SU-DHL-6 (cell line): ENCODE data around the gene NBEA.
A peak's percentile ranks its signal among the peaks of the same experiment; 100 is the strongest.

ENCODE experiments used
- H2AFZ ChIP-seq: fragments of 200-600 bp; sonication (generic); 2 replicates; pipeline ENCODE4 v1.6.1; 2014; ENCODE audit warnings: low read depth, mild to moderate bottlenecking, moderate library complexity, mixed read lengths, antibody characterized with exemption, low read length; ENCODE audit not compliant: severe bottlenecking
- H3F3A ChIP-seq: fragments of 200-600 bp; shearing (Covaris generic); 2 replicates; pipeline ENCODE4 v1.6.0; 2016; ENCODE audit warnings: antibody characterized with exemption, mild to moderate bottlenecking; ENCODE audit not compliant: insufficient read depth
- H3K27ac ChIP-seq: fragments of 200-600 bp; sonication (generic); 2 replicates; pipeline ENCODE4 v1.5.1; 2016; ENCODE audit warnings: low read depth, mild to moderate bottlenecking, low read length, moderate library complexity, mixed read lengths
- H3K27me3 ChIP-seq: fragments of 200-600 bp; sonication (generic), shearing (Covaris generic); 2 replicates; pipeline ENCODE4 v1.6.0; 2014; ENCODE audit warnings: mild to moderate bottlenecking, low read length
- H3K36me3 ChIP-seq: fragments of 200-600 bp; sonication (generic); 2 replicates; pipeline ENCODE4 v1.6.1; 2014; ENCODE audit warnings: mild to moderate bottlenecking, low read length, mixed read lengths
- H3K4me2 ChIP-seq: fragments of 300-600, 200-600 bp; shearing (Covaris generic), sonication (generic); 2 replicates; pipeline ENCODE4 v1.6.0; 2014; ENCODE audit warnings: low read length, low read depth, mild to moderate bottlenecking; ENCODE audit not compliant: poor library complexity, severe bottlenecking
- H3K4me3 ChIP-seq: fragments of 200-600 bp; sonication (generic); 2 replicates; pipeline ENCODE4 v1.5.1; 2014; ENCODE audit warnings: antibody characterized with exemption, low read length, mild to moderate bottlenecking, mixed read lengths; ENCODE audit not compliant: insufficient read depth, poor library complexity, severe bottlenecking
- H3K79me2 ChIP-seq: fragments of 200-600 bp; sonication (generic); 2 replicates; pipeline ENCODE4 v1.6.1; 2014; ENCODE audit warnings: mild to moderate bottlenecking, low read length, moderate library complexity; ENCODE audit not compliant: insufficient read depth
- H3K9ac ChIP-seq: fragments of 200-600 bp; sonication (generic); 2 replicates; pipeline ENCODE4 v1.7.0; 2014; ENCODE audit warnings: mild to moderate bottlenecking, low read length
- H3K9me2 ChIP-seq: fragments of 200-600 bp; sonication (generic); replicated peaks from 2 replicates; pipeline ENCODE4 v1.6.1; 2014; ENCODE audit warnings: low read length; ENCODE audit not compliant: insufficient read depth
- H3K9me3 ChIP-seq: fragments of 200-600 bp; sonication (generic); 2 replicates; pipeline ENCODE4 v1.6.1; 2014; ENCODE audit warnings: low read length, mixed read lengths; ENCODE audit not compliant: insufficient read depth
- H4K20me1 ChIP-seq: fragments of 200-600 bp; sonication (generic); 2 replicates; pipeline ENCODE4 v1.6.1; 2014; ENCODE audit warnings: low read depth, mild to moderate bottlenecking, antibody characterized with exemption, low read length, moderate library complexity, mixed read lengths
- CTCF ChIP-seq: fragments of 200-600 bp; sonication (generic); IDR thresholded peaks from one replicate; pipeline ENCODE4 v1.5.1; 2017; ENCODE audit warnings: antibody characterized with exemption, mild to moderate bottlenecking, low read length, moderate library complexity; ENCODE audit not compliant: insufficient read depth, poor library complexity, severe bottlenecking
- EZH2phosphoT487 ChIP-seq: fragments of 200-600 bp; sonication (generic), shearing (Covaris generic); conservative IDR thresholded peaks from 2 replicates; pipeline ENCODE4 v1.6.1; 2018; ENCODE audit warnings: mild to moderate bottlenecking, antibody characterized with exemption, low read length, moderate library complexity, mixed read lengths

NBEA gene

GRCh38 chr13:35354882-35355281 lies 412.8 kb downstream of the NBEA start:
- H3K27ac ChIP-seq, result no peak overlapping the region
- no peak overlapping the region for H2AFZ ChIP-seq
- no peaks in the 10 kb centered on the region for H3K9me2 ChIP-seq
- H3K9me3 ChIP-seq, result no peaks in the 10 kb centered on the region
- no peaks in the 10 kb centered on the region for H4K20me1 ChIP-seq
- no peaks in the 10 kb centered on the region for H3K36me3 ChIP-seq
- no peak overlapping the region for H3K4me2 ChIP-seq
- no peaks in the 10 kb centered on the region for H3K79me2 ChIP-seq
- no peak overlapping the region for H3K9ac ChIP-seq
- TF ChIP-seq CTCF, result no peak
- no peak for TF ChIP-seq EZH2phosphoT487
- H3K4me3 ChIP-seq, result no peak overlapping the region
- H3K27me3 ChIP-seq, result no peaks in the 10 kb centered on the region
- H3F3A ChIP-seq, result no peaks in the 10 kb centered on the region

DNA sequence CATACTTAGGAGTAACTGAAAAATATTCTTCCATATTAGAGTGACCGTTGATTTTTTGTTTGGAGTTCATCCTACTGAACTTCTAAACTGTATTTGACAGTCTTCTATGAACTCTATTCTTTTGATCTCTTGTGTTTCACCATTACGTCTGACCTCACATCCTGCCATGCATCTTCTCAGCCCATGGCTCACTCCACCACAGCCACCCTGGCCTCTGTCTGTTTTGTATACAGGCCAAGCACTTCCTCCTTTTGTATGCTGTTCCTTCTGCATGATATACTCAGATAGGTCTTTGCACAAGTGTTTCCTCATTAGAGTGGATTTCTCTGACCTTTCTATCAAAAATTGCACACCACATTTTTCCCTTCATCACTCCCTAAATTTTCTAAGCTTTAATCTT lies 414.5 kb downstream of the NBEA start:
- no peak overlapping the region for H3K27ac ChIP-seq
- H3K27me3 ChIP-seq, result no peaks in the 10 kb centered on the region
- H3K9ac ChIP-seq, result no peak overlapping the region
- no peaks in the 10 kb centered on the region for H4K20me1 ChIP-seq
- H2AFZ ChIP-seq, result peak overlapping the region; percentile 43
- H3K4me3 ChIP-seq, result no peak overlapping the region
- H3K9me3 ChIP-seq, result no peaks in the 10 kb centered on the region
- no peaks in the 10 kb centered on the region for H3F3A ChIP-seq
- peak overlapping the region; percentile 27 for H3K4me2 ChIP-seq
- no peaks in the 10 kb centered on the region for H3K36me3 ChIP-seq
- no peak for TF ChIP-seq EZH2phosphoT487
- TF ChIP-seq CTCF, result no peak
- no peaks in the 10 kb centered on the region for H3K79me2 ChIP-seq
- no peaks in the 10 kb centered on the region for H3K9me2 ChIP-seq

- no peaks in the 10 kb centered on the region for H3K36me3 ChIP-seq
- no peaks in the 10 kb centered on the region for H4K20me1 ChIP-seq
- no peak overlapping the region for H3K4me3 ChIP-seq
- H3K79me2 ChIP-seq, result no peaks in the 10 kb centered on the region
- no peak overlapping the region for H2AFZ ChIP-seq
- no peak overlapping the region for H3K4me2 ChIP-seq
- no peaks in the 10 kb centered on the region for H3K9me2 ChIP-seq
- no peaks in the 10 kb centered on the region for H3F3A ChIP-seq
- no peak for TF ChIP-seq EZH2phosphoT487
- no peak for TF ChIP-seq CTCF
- no peak overlapping the region for H3K27ac ChIP-seq
- H3K9ac ChIP-seq, result no peak overlapping the region
- no peaks in the 10 kb centered on the region for H3K9me3 ChIP-seq
- H3K27me3 ChIP-seq, result no peaks in the 10 kb centered on the region
Observed at GRCh38 chr13:35365883-35366282, 423.8 kb downstream of the NBEA start.
